GM12874 (cell line): ENCODE data around the gene XPNPEP2.

Experiments
- CTCF ChIP-seq: IDR thresholded peaks from 2 replicates; pipeline ENCODE4 v1.5.1; 2011; ENCODE audit warnings: low read depth, mild to moderate bottlenecking, control low read depth, low read length, moderate library complexity; ENCODE audit not compliant: insufficient read depth

XPNPEP2 gene

DNA sequence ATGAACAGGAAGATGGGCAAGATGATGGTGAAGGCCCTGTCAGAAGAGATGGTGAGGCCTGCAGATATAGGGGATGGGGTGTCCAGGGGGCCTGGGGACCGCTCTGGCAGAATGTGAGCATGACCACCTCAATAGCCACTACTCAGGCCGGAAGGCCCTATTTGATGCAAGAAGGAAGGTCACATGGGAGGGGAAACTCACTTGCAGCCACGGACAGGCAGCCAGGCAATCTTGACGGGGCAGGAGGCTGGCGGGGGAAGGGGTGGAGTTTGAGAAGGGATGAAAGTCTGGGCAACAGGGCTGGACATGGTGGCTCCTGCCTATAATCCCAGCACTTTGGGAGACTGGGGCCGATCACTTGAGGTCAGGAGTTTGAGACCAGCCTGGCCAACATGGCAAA is 49.7 kb downstream of the XPNPEP2 start:
- no peak for TF ChIP-seq CTCF

DNA sequence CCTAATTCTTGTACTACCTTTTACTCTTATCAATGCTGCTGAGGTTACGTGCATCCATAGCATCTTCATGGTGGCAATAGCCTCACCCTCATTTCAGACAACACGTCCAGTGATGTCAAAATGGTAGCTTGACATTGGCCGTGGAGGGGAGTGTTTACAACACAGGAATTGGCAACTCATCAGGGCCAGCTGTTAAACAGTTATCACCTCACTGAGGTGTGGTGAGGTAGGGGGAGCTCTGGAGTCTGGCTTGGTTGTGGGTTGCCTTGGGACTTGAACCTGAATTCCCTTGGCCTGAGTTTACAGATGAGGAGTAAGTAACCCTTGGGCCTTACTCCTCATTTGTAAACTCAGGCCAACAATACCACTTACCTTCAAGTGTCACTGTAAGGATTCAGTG is 51.4 kb downstream of the XPNPEP2 start:
- TF ChIP-seq CTCF: no peak

DNA sequence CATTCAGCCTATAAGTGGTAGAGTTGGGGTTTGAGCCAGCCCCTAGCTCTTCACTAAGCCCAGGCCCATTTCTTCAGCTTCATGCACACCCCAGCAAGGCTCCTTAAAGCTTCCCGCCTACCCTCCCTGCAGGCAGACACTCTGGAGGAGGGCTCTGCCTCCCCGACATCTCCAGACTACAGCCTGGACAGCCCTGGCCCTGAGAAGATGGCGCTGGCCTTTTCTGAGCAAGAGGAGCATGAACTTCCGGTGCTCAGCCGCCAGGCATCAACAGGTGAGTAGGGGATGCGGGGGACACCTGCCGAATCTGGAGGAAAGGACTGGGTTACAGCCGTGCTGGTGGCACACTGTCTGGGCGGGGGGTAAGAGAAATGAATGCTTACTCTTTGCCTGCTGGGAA is 52.0 kb downstream of the XPNPEP2 start:
- TF ChIP-seq CTCF: no peak

DNA sequence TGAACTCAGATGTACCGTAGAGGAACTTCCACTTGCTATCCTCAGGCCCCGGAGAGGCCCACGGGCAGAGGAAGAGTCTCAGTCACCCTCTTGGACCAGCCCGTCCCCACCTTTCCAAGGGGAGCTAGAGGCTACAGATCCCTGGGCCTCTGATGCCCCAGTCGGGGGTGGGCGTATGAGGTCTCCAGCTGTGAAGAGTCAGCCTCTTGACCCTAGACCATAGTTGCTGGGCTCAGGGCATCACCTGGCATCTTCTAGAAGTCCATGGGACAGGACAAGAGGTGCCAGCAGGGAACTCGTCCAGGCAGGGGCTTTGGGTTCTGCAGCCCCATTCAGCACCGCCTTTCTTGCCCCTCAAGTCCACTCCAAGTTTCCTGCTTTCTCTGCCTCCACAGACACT is 52.6 kb downstream of the XPNPEP2 start:
- TF ChIP-seq CTCF: no peak

- no peak for TF ChIP-seq CTCF
Measured at GRCh38 chrX:129791961-129792570, 53.3 kb downstream of the XPNPEP2 start.

DNA sequence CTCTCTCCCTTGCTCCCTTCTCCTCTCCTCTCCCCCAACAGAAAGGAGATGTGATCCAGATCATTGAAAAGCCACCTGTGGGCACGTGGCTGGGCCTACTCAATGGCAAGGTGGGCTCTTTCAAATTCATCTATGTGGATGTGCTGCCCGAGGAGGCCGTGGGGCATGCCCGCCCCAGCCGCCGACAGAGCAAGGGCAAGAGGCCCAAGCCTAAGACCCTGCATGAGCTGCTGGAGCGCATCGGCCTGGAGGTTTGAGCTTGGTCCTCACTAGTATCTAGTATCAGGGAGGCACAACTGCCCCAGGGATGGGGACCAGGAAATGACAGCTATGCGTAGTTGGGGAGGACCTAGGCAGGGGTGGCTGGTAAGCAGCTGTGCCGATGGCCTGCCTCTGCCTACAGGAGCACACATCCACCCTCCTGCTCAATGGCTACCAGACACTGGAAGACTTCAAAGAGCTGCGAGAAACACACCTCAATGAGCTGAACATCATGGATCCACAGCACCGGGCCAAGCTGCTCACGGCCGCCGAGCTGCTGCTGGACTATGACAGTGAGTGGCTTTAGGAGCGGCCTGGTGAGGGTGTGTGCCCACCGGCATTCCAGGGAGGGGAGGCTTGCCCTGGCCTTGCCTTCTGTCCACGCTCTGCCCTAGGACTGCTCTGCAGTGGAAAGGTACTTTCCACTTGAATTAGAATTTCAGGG is 54.0 kb downstream of the XPNPEP2 start:
- TF ChIP-seq CTCF: no peak

DNA sequence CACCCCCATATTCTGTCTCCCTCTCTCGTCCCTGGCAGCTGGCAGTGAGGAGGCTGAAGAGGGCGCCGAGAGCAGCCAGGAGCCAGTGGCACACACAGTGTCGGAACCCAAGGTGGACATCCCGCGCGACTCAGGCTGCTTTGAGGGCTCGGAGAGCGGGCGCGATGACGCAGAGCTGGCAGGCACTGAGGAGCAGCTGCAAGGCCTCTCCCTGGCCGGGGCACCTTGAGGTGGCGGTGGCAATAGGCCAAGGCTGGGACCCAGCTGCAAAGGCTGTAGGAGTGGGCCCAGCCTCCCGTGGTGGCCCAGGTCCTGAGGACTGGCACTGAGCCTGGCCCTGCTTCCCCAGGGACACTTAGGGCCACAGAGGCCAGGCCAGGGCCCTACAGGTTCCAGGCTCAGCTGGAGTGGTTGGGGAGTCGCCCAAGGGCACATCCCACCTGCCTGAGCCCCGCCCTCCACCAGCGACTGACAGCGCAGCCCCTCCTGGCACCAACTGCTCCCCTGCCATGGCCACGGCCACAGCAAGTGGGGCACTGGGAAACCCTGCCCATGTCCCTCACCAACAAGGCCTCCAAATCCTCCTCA is 54.9 kb downstream of the XPNPEP2 start:
- TF ChIP-seq CTCF: no peak
